IPS-20b (cell line): Measurements from ENCODE around the gene NUMA1.

Source experiments
- H3K27ac ChIP-seq: one replicate; pipeline ENCODE4 v1.5.1; 2013; ENCODE audit warnings: low read length
- H3K27me3 ChIP-seq: 2 replicates; pipeline ENCODE4 v1.6.1; 2013; ENCODE audit warnings: mild to moderate bottlenecking, low read length, inconsistent platforms; ENCODE audit not compliant: insufficient read depth
- H3K36me3 ChIP-seq: 2 replicates; pipeline ENCODE4 v1.6.1; 2013; ENCODE audit warnings: low read depth, mild to moderate bottlenecking, inconsistent platforms, low read length, moderate library complexity; ENCODE audit not compliant: insufficient read depth
- H3K4me1 ChIP-seq: 2 replicates; pipeline ENCODE4 v1.6.1; 2013; ENCODE audit warnings: mild to moderate bottlenecking, control low read depth, inconsistent platforms, low read length, moderate library complexity; ENCODE audit not compliant: insufficient read depth
- H3K4me3 ChIP-seq: 2 replicates; pipeline ENCODE4 v1.5.1; 2013; ENCODE audit warnings: mild to moderate bottlenecking, low read length, inconsistent platforms
- H3K9ac ChIP-seq: 2 replicates; pipeline ENCODE4 v1.6.1; 2013; ENCODE audit warnings: low read depth, mild to moderate bottlenecking, inconsistent platforms, low read length, moderate library complexity
- H3K9me3 ChIP-seq: 2 replicates; pipeline ENCODE4 v1.6.1; 2013; ENCODE audit warnings: mild to moderate bottlenecking, low read depth, low read length, inconsistent platforms; ENCODE audit not compliant: insufficient read depth

NUMA1 gene

GRCh38 chr11:72002841-72003775 lies 77.2 kb downstream of the NUMA1 start:
- Histone ChIP-seq H3K27me3 (no peaks in the 10 kb centered on the region), H3K4me3 (no peak overlapping the region), H3K4me1 (no peaks in the 10 kb centered on the region), H3K27ac (no peak overlapping the region), H3K9me3 (no peaks in the 10 kb centered on the region), H3K9ac (no peak overlapping the region), H3K36me3 (peaks cover 82% of the 10 kb centered on the region)

- Histone ChIP-seq H3K9ac (no peak overlapping the region), H3K36me3 (peaks cover 71% of the 10 kb centered on the region), H3K27ac (no peak overlapping the region), H3K4me3 (no peak overlapping the region), H3K4me1 (no peaks in the 10 kb centered on the region), H3K9me3 (no peaks in the 10 kb centered on the region), H3K27me3 (no peaks in the 10 kb centered on the region)
These were observed 78.3 kb downstream of the NUMA1 start for GRCh38 chr11:72001834-72002591.

GRCh38 chr11:72001285-72001684 lies 79.1 kb downstream of the NUMA1 start:
- Histone ChIP-seq H3K9me3 (no peaks in the 10 kb centered on the region), H3K4me3 (no peak overlapping the region), H3K27me3 (no peaks in the 10 kb centered on the region), H3K27ac (no peak overlapping the region), H3K36me3 (peaks cover 64% of the 10 kb centered on the region), H3K9ac (no peak overlapping the region), H3K4me1 (no peaks in the 10 kb centered on the region)

- peaks cover 55% of the 10 kb centered on the region for H3K36me3 ChIP-seq
- H3K27me3 ChIP-seq, result no peaks in the 10 kb centered on the region
- no peaks in the 10 kb centered on the region for H3K9me3 ChIP-seq
- no peak overlapping the region for H3K27ac ChIP-seq
- H3K4me3 ChIP-seq, result no peak overlapping the region
- H3K9ac ChIP-seq, result no peak overlapping the region
- H3K4me1 ChIP-seq, result no peaks in the 10 kb centered on the region
These were observed 80.0 kb downstream of the NUMA1 start for GRCh38 chr11:72000202-72000867.

GRCh38 chr11:71999798-72000197 lies 80.5 kb downstream of the NUMA1 start:
- H3K4me1 ChIP-seq, result no peaks in the 10 kb centered on the region
- no peak overlapping the region for H3K9ac ChIP-seq
- H3K9me3 ChIP-seq, result no peaks in the 10 kb centered on the region
- H3K27ac ChIP-seq, result no peak overlapping the region
- H3K4me3 ChIP-seq, result no peak overlapping the region
- H3K36me3 ChIP-seq, result peaks cover 49% of the 10 kb centered on the region
- H3K27me3 ChIP-seq, result no peaks in the 10 kb centered on the region

- Histone ChIP-seq H3K4me3 (no peak overlapping the region), H3K27me3 (no peaks in the 10 kb centered on the region), H3K4me1 (no peaks in the 10 kb centered on the region), H3K9ac (no peak overlapping the region), H3K36me3 (peaks cover 45% of the 10 kb centered on the region), H3K27ac (no peak overlapping the region), H3K9me3 (no peaks in the 10 kb centered on the region)
These were observed 81.0 kb downstream of the NUMA1 start for GRCh38 chr11:71999362-71999761.

- Histone ChIP-seq H3K27me3 (no peaks in the 10 kb centered on the region), H3K9ac (no peak within 1 kb of the TSS), H3K9me3 (no peaks in the 10 kb centered on the region), H3K36me3 (peaks cover 39% of the 10 kb centered on the region), H3K4me1 (no peaks in the 10 kb centered on the region), H3K4me3 (no peak within 1 kb of the TSS), H3K27ac (no peak within 1 kb of the TSS)
These were observed 81.6 kb downstream of the NUMA1 start, which contains the start of gene IL18BP for GRCh38 chr11:71998649-71999310. TSS of gene IL18BP (plus strand) at chr11:71998909. CDS start at chr11:71999985, 1,076 bp downstream.

GRCh38 chr11:71998061-71998460 lies 82.3 kb downstream of the NUMA1 start:
- H3K36me3 ChIP-seq, result peaks cover 35% of the 10 kb centered on the region

GRCh38 chr11:71997594-71997993 lies 82.7 kb downstream of the NUMA1 start:
- Histone ChIP-seq H3K4me3 (no peak overlapping the region), H3K27me3 (no peaks in the 10 kb centered on the region), H3K27ac (no peak overlapping the region), H3K36me3 (peaks cover 33% of the 10 kb centered on the region), H3K9ac (no peak overlapping the region), H3K9me3 (no peaks in the 10 kb centered on the region), H3K4me1 (no peaks in the 10 kb centered on the region)

More at GRCh38 chr11:71998061-71998460, 82.3 kb downstream of the NUMA1 start:
- Histone ChIP-seq H3K4me3 (no peak overlapping the region), H3K9me3 (no peaks in the 10 kb centered on the region), H3K27me3 (no peaks in the 10 kb centered on the region), H3K27ac (no peak overlapping the region), H3K9ac (no peak overlapping the region), H3K4me1 (no peaks in the 10 kb centered on the region)

GRCh38 chr11:71996946-71997345 lies 83.4 kb downstream of the NUMA1 start:
- H3K9ac ChIP-seq, result no peak overlapping the region
- H3K4me1 ChIP-seq, result no peaks in the 10 kb centered on the region
- no peak overlapping the region for H3K27ac ChIP-seq

GRCh38 chr11:71996517-71996916 lies 83.8 kb downstream of the NUMA1 start:
- Histone ChIP-seq H3K4me3 (no peak overlapping the region), H3K4me1 (no peaks in the 10 kb centered on the region), H3K36me3 (peaks cover 32% of the 10 kb centered on the region), H3K9me3 (no peaks in the 10 kb centered on the region), H3K9ac (no peak overlapping the region), H3K27me3 (no peaks in the 10 kb centered on the region), H3K27ac (no peak overlapping the region)

More at GRCh38 chr11:71996946-71997345, 83.4 kb downstream of the NUMA1 start:
- no peaks in the 10 kb centered on the region for H3K9me3 ChIP-seq
- no peaks in the 10 kb centered on the region for H3K27me3 ChIP-seq
- H3K4me3 ChIP-seq, result no peak overlapping the region
- H3K36me3 ChIP-seq, result peaks cover 32% of the 10 kb centered on the region
